Measurements from ENCODE around the gene UNC5CL.
A peak's percentile ranks its signal among the peaks of the same experiment; 100 is the strongest.
"Not testable (repeated sequence)": the region's sequence is repeated elsewhere in the genome, so short reads cannot be mapped to it uniquely, and the experiment has no call there.

The UNC5CL gene

DNA sequence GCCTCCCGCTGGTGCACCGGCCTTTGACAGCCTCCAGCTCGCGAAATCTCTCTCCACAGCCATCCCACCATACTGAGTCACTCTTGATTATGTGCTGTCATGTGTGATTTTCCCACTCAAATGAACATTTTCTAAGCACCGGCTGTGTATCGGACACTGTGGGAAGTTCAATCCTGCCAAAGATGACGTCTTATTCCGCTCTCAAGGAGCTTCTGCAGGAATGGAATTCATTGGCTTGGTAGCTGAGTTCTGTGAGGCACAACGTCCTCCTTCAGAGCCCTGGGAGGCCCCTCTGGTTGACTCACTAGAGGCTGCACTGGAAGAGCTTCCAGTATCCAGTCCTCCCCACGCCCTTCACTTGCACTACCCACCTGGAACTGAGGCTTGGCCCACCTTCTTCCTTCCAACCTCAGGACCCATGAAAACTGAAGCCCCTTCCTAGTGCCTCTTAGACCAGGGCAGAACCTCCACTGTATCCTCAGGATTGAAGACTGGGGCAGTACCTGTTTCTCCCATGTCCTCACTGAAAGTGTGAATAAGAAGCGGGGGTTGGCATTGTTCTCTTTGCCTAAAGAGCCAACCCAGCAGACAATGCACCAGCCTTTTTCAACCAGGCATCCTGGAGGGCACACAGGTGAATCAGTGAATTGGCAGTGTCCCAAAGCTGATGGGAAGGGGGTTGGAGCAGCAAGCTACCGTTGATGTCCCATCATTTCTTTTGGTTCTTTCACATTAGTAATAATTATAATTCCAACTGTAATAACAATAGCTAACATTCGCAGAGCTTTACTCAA is 1.7 kb downstream of the UNC5CL start:
- no peak for DNase-seq

DNA sequence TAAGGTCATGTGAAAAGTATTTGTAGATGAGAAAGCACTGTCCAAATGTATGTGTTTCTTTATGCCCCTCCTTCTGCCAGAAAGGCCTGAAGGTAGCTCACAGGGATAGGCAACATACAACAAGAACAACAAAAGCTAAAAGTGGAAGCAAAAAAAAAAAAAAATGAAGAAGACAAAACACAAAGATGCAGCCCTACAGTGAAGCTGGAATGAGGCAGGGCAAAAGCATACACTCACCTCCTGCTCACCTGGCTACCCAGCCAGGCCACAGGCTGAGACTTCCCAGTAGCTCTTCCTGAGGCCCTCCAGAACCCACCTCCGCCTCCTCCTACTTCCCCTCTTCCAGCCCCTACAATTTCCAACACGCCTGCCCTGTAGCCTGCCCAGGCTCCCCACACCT is 2.4 kb downstream of the UNC5CL start:
- DNase-seq: no peak

DNA sequence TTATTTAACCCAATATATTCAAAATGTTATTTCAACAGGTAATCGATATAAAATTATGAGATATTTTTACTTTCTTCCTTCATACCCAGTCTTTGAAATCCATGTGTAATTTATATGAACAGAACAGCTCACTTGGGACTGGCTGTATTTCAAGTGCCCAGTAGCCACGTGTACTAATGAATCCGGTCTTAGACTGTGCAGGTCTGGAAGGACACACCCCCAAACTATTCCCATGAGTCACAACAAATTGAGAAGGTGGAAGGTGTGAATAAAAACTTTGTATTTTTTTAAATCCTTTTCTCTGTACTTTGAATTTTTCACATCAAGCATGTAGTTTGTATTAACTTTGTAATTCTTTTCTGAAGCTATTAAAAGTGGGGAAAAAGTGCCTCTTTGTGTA is 2.8 kb downstream of the UNC5CL start:
- no peak for DNase-seq

DNA sequence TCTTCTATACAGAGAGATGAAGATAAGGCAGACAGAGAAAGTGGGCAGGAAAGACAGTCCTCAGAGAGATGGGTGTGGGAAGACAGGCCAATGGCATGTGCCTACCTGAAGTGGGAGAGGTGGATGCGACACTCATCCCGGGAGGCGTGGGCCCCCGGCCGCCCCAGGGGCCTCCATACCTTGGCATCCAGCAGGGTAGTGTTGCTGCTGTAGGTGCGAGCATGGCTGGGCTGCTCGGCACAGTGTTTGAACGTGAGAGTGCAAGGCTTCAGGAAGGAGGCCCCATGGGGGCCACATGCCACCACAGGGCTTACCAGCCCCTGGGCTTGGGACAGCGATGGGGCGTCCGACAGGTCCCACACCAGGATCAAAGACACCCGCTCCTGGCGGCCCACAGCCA is 5.2 kb downstream of the UNC5CL start:
- no peak for DNase-seq

DNA sequence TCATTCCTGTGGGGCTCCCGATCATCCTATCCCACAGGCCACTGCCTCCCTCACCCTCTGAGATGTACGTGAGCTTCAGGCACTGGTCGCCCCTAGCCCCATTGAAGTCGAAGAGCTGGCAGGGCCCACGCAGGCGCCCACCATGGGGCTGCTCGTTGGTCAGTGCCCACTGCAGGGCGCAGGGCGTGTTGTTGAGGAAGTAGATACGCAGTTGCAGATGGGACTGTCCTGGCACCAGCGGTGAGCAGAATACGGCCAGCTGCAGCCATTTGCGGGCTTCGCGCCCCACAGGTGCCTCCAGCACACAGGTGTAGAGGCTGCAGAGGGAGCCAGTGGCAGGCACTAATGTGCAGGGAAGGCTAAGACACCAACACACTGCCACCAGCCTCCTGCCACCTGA is 6.2 kb downstream of the UNC5CL start:
- no peak for DNase-seq

DNA sequence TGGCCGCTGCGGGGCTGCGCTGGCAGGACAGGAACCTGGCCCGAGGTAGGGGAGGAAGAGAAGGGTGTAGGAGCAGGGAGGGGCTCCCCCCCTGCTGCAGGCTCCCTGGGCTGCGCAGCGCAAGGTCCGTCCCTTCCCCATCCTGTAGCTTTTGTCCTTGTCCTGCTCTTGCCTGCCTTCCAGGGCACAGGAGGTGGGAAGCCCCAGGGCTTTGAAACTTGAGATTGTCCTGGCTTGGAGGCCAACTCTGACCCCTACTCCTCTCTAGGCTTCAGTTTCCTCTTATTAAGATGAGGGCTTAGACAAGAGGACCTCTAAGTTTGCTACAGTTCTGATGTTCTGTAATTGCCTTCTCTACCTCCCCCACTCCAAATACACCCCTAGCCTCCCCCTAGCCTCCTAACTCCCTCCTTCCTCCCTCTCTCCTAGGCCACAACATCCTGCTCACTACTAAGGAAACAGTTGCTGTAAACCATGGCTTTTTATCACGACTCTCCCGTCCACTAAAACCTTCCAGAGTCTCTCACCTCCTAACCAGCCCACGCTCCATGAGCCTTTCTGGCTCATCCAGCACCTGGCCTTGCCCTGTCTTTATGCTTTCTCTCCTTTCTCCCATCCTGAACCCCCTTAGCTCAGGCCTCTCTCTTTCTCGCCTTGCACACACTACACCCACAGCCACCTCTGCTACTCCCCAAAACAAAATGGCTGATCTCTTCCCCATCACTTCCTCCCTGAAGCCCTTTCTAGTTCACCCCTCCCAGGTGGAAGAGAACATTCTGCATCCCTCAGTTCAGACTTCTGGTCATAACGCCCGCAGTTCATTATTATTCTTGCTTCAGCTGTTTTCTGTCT is 10.2 kb downstream of the UNC5CL start:
- DNase-seq: no peak

DNA sequence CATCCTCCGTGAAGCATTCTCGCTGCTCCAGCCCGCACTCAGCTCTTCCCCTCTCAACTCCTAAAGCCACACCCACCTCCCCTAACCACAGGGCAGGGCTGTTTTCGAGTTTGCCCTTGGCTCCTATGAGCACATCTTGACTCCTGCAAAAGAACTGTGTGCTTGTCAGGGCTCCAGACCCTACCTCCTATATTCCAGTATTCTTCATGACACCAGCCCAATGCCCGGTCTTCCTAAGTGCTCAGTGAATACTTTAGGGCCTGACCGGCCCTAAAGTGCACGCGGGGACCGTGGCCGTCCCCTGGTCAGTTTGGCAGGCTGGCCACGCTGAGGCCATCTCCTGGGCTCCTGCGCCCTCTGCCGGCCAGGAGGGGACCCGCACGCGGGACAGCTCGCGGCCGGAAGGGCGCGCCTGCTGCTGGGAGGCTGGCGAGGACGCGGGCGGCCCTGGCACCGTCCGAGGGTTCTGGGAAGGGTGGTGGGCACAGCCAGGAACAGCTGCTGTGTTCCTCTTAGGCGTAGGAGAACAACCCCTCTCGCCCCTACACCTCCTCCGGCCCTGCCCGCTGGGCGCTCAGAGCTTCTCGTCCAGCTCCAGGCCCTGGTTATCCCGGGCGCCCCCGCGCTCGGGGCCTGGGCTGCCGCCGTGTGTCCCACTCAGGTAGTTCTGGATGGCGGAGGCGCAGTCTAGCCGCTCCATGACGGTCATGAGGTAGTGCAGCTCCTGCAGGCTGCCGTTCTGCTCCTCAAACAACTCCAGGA is 11.0 kb downstream of the UNC5CL start:
- DNase-seq: peak; percentile 90

DNA sequence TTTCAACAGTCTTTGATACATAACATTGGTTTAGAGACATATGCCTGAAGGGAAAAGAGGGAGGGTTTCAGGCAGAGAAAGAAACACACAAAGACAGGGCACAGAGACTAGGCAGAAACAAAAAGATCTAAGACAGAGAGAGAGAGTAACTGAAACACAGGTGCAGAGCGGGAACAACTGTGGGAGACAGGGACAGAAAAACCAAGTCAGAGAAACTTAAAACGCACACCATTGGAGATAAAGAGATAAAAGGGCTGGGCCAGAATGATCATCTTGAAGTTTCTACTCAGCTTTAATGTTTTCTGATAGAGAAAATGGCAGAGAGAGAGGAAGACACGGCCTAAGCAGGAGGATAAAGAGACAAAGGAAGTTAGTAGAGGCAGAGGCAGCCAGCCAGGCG is 11.8 kb downstream of the UNC5CL start:
- DNase-seq: no peak

DNA sequence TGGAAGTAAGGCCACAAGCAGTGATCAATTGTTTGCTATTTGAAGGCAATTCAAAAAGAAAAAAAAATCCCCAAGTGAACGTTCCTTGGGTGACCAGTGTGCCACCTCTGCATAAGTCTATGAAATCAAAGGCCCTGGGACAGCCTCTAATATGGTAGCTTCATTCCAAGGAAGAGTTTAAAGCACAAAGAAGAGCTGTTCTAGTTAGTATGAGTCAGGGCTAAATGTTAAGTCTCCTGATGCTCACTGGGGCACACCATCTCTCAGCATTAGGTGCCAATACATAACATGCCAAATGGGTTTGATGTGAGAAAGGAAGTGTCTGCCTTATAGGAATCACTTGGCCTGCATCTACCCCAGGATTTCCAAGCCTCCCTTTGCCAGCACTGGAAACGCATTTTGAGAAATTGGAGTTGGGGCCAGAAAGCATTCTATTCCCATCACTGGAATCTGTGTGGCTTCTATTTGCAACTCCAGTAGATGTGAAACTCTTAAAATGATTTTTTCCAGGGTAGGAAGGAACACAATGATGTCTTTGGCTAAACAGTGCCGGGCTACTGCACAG is 13.0 kb downstream of the UNC5CL start:
- no peak for DNase-seq

DNA sequence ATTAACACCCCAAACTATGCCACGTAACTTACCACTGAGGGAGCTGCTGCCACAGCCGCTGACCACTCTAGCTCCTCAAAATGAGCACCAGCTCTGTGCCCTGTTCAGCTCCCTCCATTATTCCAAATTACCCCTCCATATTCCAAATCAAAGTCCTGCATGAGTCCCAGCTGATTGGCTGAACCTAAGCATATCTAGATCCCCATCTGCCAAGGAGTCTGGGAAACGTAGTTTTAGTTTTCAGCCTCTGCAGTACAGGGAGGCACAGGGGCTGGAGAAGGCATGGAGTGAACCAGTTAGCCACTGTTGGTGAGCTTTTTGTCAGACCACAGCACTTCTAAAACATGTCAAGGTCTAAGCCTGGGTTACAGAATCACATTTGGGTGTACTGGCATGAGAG is 15.9 kb downstream of the UNC5CL start:
- DNase-seq: no peak

DNA sequence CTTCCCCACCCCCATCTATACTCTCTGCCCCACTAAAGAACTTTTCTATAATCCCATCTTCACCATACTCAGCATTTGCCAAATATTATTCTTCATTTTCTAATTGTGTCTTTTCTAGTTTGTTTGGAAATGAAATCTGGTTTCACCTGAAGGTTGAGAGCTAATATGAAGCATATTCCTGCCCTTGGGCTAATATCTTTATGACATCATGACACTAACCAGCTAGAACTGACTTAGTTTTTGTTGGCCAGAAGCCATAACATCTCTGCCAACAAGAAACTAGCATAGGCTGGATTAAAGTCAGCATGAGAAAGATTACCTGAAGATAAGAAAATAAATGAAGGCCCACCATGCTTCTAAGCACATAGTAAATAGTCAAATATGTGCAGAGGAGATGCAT is 16.7 kb downstream of the UNC5CL start:
- no peak for DNase-seq

DNA sequence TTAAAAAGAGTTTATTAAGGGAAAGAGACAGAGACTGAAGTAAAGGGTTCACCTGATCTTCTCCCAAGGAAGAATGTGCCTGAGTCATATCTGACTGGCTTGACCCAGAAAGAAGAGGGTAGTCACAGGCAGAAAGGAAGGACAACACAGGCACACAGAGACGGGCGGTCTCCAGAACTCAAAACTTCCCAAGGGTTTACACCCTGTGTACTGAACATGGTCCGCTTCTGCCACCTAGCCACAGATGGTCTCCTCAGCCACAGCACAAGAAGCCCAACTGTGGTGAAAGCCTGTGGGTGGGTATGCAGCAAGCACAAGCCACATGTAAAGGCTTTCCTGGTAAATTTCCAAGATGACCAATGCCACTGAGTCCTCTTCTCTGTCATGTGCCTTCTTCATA is 17.2 kb downstream of the UNC5CL start:
- DNase-seq: no peak

DNA sequence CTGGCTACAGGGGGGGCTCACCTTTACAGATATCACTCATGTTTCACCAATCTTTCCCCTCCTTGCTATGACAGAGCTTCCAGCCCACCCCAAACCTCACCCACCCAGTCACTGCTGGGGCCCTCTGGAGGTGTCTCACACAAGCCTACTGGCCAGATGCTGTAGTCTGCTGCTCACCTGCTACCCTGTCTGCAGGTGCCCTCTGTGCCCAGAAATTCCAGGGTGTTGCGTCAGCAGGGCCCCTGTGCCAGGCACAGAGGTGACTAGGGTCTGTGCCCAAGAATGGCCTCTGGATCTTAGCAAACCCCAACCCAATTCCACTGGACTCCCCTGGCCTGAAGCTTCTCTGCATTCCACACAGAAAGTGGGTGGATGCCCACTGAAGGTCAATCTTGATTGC is 21.4 kb downstream of the UNC5CL start:
- DNase-seq: no peak

DNA sequence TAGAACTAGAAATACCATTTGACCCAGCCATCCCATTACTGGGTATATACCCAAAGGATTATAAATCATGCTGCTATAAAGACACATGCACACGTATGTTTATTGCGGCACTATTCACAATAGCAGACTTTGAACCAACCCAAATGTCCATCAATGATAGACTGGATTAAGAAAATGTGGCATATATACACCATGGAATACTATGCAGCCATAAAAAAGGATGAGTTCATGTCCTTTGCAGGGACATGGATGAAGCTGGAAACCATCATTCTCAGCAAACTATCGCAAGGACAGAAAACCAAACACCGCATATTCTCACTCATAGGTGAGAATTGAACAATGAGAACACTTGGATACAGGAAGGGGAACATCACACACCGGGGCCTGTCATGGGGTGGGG is 23.2 kb downstream of the UNC5CL start:
- DNase-seq: not testable (repeated sequence)

DNA sequence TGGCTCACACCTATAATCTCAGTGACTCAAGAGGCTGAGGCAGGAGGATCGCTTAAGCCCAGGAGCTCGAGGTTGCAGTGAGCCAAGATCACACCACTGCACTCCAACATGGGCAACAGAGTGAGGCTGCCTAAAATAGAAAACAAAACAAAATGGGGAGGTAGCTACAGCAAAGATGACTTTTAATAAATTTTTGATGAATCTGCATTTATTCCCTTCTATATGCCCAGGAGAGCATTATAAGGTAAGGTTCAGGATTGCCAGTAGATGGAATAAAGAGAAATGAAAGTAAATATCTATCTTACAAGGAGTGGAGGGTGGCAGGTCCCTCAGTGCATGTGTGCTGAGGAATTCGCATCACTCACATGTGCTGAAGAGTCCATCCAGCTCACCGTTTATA is 24.2 kb downstream of the UNC5CL start:
- no peak for DNase-seq

DNA sequence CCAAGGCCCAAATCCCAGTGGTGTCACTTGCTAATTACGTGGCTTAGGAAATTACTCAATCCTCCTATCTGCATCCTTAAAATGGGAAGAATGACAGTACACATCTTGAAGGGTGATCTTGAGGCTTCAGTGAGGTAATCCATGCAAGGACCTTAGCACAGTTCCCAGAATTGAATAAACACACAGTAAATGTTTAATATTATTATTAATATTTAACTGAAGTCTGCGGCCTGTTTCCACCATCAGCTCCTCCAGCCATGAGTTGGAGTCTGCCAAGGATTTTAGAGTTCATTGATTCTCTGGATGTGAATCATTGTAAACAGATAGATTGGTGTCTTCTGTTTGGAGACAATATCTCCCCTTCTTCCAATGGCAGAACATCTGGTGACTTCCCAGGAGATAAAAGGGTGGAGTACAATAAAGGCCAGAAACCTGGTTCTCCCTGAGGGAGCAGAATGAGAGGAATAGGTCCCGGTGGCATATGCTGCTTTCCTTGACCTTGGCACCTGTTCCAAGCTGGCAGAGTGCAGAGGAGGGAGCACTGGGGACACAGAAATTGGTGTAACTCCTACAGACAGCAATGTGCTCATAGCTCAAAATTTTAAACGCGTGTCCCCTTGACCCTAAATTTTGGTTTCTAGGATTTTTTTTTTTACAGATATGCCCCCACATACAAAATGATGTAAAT is 25.4 kb downstream of the UNC5CL start:
- DNase-seq: no peak

DNA sequence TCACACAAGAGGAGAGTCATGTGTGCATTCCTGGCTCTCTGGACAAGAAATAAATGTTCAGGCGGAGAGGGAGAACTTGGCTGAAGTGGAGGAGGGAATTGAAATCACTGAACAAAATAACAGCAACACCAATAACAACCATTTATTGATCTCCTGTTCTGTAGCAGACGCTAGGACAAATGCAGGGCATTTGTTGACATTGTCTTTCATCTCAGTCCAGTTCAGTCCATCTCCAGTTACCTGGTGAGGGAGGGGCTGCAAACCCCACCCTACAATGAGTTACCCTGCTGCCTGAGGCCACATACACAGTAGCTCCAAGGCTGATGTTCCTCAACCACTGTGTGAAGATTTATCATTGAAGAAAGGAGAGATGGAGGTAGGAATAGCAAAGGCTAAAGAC is 27.3 kb downstream of the UNC5CL start:
- no peak for DNase-seq

DNA sequence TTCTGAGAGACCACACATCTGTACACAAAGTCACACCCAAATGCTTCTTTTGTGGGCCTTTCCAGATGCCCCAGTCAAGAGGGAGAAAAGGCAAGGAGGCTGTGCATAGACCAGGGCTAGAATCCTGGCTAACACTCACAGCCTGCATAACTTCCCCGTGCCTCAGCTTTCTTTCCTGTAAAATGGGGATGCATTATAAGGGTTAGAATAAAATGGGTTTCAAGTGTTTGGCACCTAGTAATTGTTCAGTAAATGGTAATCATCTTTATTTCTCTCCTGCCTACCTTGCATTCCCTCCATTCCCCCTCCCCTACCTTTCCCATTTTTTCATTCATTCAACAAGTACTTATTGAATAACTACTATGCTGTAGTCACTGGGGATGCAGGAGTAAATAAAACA is 29.4 kb downstream of the UNC5CL start:
- DNase-seq: no peak

DNA sequence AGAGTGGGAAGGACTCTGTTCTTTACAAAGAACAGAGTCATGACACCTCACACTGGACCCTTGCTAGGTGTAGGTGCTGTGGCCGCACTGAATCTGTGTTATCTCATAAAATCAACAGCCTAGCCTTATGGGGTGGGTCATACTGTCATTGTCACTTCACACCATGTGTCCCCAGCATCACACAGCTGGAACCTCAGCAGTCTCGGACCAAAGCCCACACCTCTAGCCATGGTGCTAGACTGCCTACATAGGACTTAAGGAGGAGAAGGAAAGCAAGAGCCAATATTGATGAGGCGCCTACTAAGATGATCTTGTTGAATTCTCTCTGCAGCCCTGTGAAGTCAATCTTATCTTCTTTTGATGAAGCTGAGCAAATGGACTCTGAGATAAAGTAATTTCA is 31.0 kb downstream of the UNC5CL start:
- DNase-seq: no peak

DNA sequence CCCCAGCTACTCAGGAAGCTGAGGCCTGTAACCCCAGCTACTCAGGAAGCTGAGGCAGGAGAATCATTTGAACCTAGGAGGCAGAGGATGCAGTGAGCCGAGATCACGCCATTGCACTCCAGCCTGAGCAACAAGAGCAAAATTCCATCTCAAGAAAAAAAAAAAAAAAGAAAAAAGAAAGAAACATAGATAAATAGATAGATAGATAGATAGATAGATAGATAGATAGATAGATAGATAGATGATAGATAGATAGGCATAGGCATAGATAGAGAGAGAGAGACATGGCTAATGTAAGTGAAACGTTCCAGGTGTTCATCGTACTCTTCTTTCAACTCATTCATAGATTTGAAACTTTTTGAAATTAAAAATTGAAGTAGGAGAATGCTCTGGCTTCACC is 32.0 kb downstream of the UNC5CL start:
- DNase-seq: not testable (repeated sequence)

DNA sequence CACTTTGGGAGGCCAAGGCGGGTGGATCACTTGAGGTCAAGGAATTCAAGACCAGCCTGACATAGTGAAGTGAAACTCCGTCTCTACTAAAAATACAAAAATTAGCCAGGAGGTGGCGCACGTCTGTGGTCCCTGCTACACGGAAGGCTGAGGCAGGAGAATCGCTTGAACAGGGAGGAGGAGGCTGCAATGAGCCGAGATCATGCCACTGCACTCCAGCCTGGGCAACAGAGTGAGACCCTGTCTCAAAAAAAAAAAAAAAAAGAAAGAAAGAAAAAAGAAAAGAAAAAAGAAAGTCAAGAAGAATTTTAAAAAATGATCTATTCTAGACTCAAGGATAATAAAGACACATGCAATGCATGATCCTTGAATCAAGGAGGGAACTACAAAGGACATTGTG is 32.8 kb downstream of the UNC5CL start:
- DNase-seq: peak; percentile 69

DNA sequence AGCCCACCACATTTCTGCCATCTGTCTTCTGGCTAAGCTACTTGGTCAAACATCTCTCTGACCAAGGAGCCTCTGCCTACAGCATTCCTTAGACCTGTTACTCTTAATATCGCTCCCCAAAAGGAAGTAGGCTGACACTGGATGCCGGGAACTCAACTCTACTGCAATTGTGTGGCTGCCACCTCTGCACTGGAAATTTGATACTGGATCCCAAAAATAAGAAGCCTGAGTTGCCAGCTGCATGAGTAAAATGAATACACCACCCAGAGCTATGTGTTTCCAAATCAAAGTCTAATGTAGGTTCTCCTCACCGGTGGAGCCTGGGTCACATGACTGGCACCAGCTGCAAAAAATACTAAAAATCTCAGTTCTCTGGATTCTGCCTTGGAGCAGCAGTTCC is 36.9 kb downstream of the UNC5CL start:
- DNase-seq: no peak

DNA sequence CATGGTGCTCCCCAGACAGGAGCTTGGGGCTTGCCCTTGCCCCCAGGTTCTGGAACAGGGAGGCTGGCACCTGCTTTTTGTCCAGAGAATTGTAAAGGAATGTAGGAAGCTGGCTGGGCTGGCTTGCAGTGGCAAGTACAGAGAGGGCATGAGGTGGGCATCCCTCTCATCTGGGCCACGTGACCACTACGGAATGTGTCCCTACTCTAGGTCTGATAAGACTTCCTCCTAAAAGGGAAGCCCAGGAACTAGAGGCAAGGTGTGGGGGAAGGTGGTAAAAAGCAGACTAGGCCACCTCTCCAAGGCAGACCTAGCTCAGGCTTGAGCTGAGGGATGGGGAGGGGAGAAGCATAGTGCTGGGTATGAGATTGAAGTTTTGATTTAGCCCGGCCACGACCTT is 38.8 kb downstream of the UNC5CL start:
- no peak for DNase-seq
